ENCODE data around the gene NUP188.

NUP188 gene

GRCh38 chr9:128910906-128911305 lies 36.6 kb upstream of the NUP188 start:
- no peak overlapping the region for H3K4me3 ChIP-seq (ENCODE audit: low read depth, low read length)
- TF ChIP-seq CTCF (IDR thresholded peaks at IDR 0.05; ENCODE audit: borderline replicate concordance, insufficient read depth, low read depth, low read length) = no peak

- no peak overlapping the region for H3K4me3 ChIP-seq (ENCODE audit: low read depth, low read length)
- TF ChIP-seq CTCF (IDR thresholded peaks at IDR 0.05; ENCODE audit: borderline replicate concordance, insufficient read depth, low read depth, low read length) = no peak
Observed at GRCh38 chr9:128911529-128912035, 35.9 kb upstream of the NUP188 start.

GRCh38 chr9:128912270-128912853 lies 35.1 kb upstream of the NUP188 start:
- TF ChIP-seq CTCF (IDR thresholded peaks at IDR 0.05; ENCODE audit: borderline replicate concordance, insufficient read depth, low read depth, low read length) = no peak
- no peak overlapping the region for H3K4me3 ChIP-seq (ENCODE audit: low read depth, low read length)

GRCh38 chr9:128913048-128913900 lies 34.2 kb upstream of the NUP188 start:
- H3K4me3 ChIP-seq (ENCODE audit: low read depth, low read length) = no peak overlapping the region
- no peak for TF ChIP-seq CTCF (IDR thresholded peaks at IDR 0.05; ENCODE audit: borderline replicate concordance, insufficient read depth, low read depth, low read length)

- TF ChIP-seq CTCF (IDR thresholded peaks at IDR 0.05; ENCODE audit: borderline replicate concordance, insufficient read depth, low read depth, low read length) = no peak
- no peak overlapping the region for H3K4me3 ChIP-seq (ENCODE audit: low read depth, low read length)
Observed at GRCh38 chr9:128913995-128914772, 33.3 kb upstream of the NUP188 start.

- TF ChIP-seq CTCF (IDR thresholded peaks at IDR 0.05; ENCODE audit: borderline replicate concordance, insufficient read depth, low read depth, low read length) = no peak
Observed at GRCh38 chr9:128916204-128916603, 31.3 kb upstream of the NUP188 start.

More at GRCh38 chr9:128916204-128916603, 31.3 kb upstream of the NUP188 start:
- H3K4me3 ChIP-seq (ENCODE audit: low read depth, low read length) = no peak overlapping the region
